DMS 273 treated with DMSO at 0.1 percent for 48 hours (cell line): ENCODE results near the gene CCDC137.

Source experiments
- DNase-seq: peaks from one replicate; lab custom pipeline; 2025; lab: John Stamatoyannopoulos, UW

The CCDC137 gene

GRCh38 chr17:81651692-81652091 lies 14.8 kb upstream of the CCDC137 start:
- no peak for DNase-seq

GRCh38 chr17:81652906-81653771 lies 13.4 kb upstream of the CCDC137 start:
- no peak for DNase-seq

GRCh38 chr17:81655378-81656117 lies 11.0 kb upstream of the CCDC137 start:
- DNase-seq = no peak

GRCh38 chr17:81656118-81656743 lies 10.3 kb upstream of the CCDC137 start, which contains the start of gene PDE6G:
TSS of gene PDE6G (minus strand) at chr17:81656542. CDS start at chr17:81653305, 3,237 bp downstream.
- DNase-seq = no peak

GRCh38 chr17:81656835-81657234 lies 9.7 kb upstream of the CCDC137 start:
- no peak for DNase-seq

- DNase-seq = no peak
These were observed 7.5 kb upstream of the CCDC137 start for GRCh38 chr17:81659038-81659437.

- no peak for DNase-seq
These were observed 6.1 kb upstream of the CCDC137 start for GRCh38 chr17:81660441-81660840.

GRCh38 chr17:81662002-81662401 lies 4.5 kb upstream of the CCDC137 start:
- DNase-seq = no peak

- no peak for DNase-seq
These were observed 2.5 kb upstream of the CCDC137 start for GRCh38 chr17:81664051-81664470.

GRCh38 chr17:81665205-81666091 lies 1.1 kb upstream of the CCDC137 start:
- DNase-seq = no peak

GRCh38 chr17:81666092-81666341 lies 520 bp upstream of the CCDC137 start:
- no peak for DNase-seq

GRCh38 chr17:81667754-81668153 lies 1.2 kb downstream of the CCDC137 start:
- DNase-seq = no peak

- no peak for DNase-seq
These were observed 6.0 kb downstream of the CCDC137 start for GRCh38 chr17:81672504-81672903.

- DNase-seq = no peak
These were observed 6.4 kb downstream of the CCDC137 start for GRCh38 chr17:81672954-81673353.

- DNase-seq = no peak
These were observed 7.2 kb downstream of the CCDC137 start for GRCh38 chr17:81673561-81674258.

- peak; percentile 26 for DNase-seq
These were observed 9.1 kb downstream of the CCDC137 start for GRCh38 chr17:81675515-81676221.

GRCh38 chr17:81676906-81677305 lies 10.4 kb downstream of the CCDC137 start:
- DNase-seq = no peak

GRCh38 chr17:81680150-81680549 lies 13.6 kb downstream of the CCDC137 start:
- no peak for DNase-seq

GRCh38 chr17:81681672-81682071 lies 15.1 kb downstream of the CCDC137 start:
- no peak for DNase-seq

GRCh38 chr17:81682565-81683207 lies 16.1 kb downstream of the CCDC137 start:
- DNase-seq = no peak
